Glutamatergic neuron (in vitro differentiated cells): ENCODE data around the gene EEFSEC. TPM values are rescaled to one million over a fixed set of nuclear protein-coding genes. Genes with fewer than 3 reads are reported as not detected.

ENCODE experiments used
- DNase-seq: peaks from one replicate; pipeline ENCODE4 v3.0.0; 2022
- H3K27ac Mint-ChIP-seq: one replicate; pipeline ENCODE4 v1.8.0; 2020; ENCODE audit warnings: mild to moderate bottlenecking, mixed read lengths, inconsistent platforms; ENCODE audit not compliant: unreplicated experiment
- H3K27me3 Mint-ChIP-seq: one replicate; pipeline ENCODE4 v1.8.0; 2020; ENCODE audit warnings: mild to moderate bottlenecking, moderate library complexity, mixed read lengths, inconsistent platforms; ENCODE audit not compliant: unreplicated experiment
- H3K36me3 Mint-ChIP-seq: one replicate; pipeline ENCODE4 v1.8.0; 2020; ENCODE audit warnings: mild to moderate bottlenecking, mixed read lengths, inconsistent platforms; ENCODE audit not compliant: unreplicated experiment
- H3K4me1 Mint-ChIP-seq: one replicate; pipeline ENCODE4 v1.8.0; 2020; ENCODE audit warnings: mild to moderate bottlenecking, low read depth, mixed read lengths, inconsistent platforms; ENCODE audit not compliant: unreplicated experiment
- H3K4me3 Mint-ChIP-seq: one replicate; pipeline ENCODE4 v1.8.0; 2020; ENCODE audit warnings: mild to moderate bottlenecking, mixed read lengths, inconsistent platforms; ENCODE audit not compliant: unreplicated experiment
- H3K9me3 Mint-ChIP-seq: one replicate; pipeline ENCODE4 v1.8.0; 2020; ENCODE audit warnings: mild to moderate bottlenecking, moderate library complexity, mixed read lengths, inconsistent platforms; ENCODE audit not compliant: unreplicated experiment
- CTCF ChIP-seq: fragments of 200-600 bp; sonication (generic); IDR thresholded peaks from one replicate; pipeline ENCODE4 v1.5.0; 2021; ENCODE audit not compliant: partially characterized antibody, unreplicated experiment
- total RNA-seq: library from RNA; stranded (reverse); fragmentation: NEBNext Ultra II Directional; extraction: Animal tissue kit (Norgen Biotek cat#: 25700); gene quantifications from one replicate; pipeline ENCODE4 v1.2.1, GENCODE V29; 2021; ENCODE audit not compliant: unreplicated experiment

The EEFSEC gene
- total RNA-seq, 1 donor from 2014 or later: 8.3 TPM

- no peaks in the 10 kb centered on the region for H3K9me3 Mint-ChIP-seq
- H3K4me1 Mint-ChIP-seq: peaks cover 2% of the 10 kb centered on the region
- no peak for DNase-seq
- no peaks in the 10 kb centered on the region for H3K36me3 Mint-ChIP-seq
- TF ChIP-seq CTCF: no peak
- no peak overlapping the region for H3K4me3 Mint-ChIP-seq
- H3K27ac Mint-ChIP-seq: no peak overlapping the region
- no peaks in the 10 kb centered on the region for H3K27me3 Mint-ChIP-seq
These were observed 19.9 kb downstream of the EEFSEC start for GRCh38 chr3:128173200-128173599.

GRCh38 chr3:128173849-128174248 lies 20.6 kb downstream of the EEFSEC start:
- no peaks in the 10 kb centered on the region for H3K36me3 Mint-ChIP-seq
- H3K27ac Mint-ChIP-seq: no peak overlapping the region
- H3K4me3 Mint-ChIP-seq: no peak overlapping the region
- no peaks in the 10 kb centered on the region for H3K4me1 Mint-ChIP-seq
- H3K9me3 Mint-ChIP-seq: no peaks in the 10 kb centered on the region
- H3K27me3 Mint-ChIP-seq: no peaks in the 10 kb centered on the region
- DNase-seq: no peak
- TF ChIP-seq CTCF: no peak

- no peak for DNase-seq
- Mint-ChIP-seq H3K4me1 (peaks cover 7% of the 10 kb centered on the region), H3K9me3 (peaks cover 2% of the 10 kb centered on the region), H3K36me3 (no peaks in the 10 kb centered on the region), H3K27ac (no peak overlapping the region), H3K4me3 (no peak overlapping the region), H3K27me3 (no peaks in the 10 kb centered on the region)
- TF ChIP-seq CTCF: no peak
These were observed 21.7 kb downstream of the EEFSEC start for GRCh38 chr3:128174675-128175590.

- Mint-ChIP-seq H3K27me3 (peaks cover 3% of the 10 kb centered on the region), H3K4me1 (peaks cover 7% of the 10 kb centered on the region), H3K4me3 (no peak overlapping the region), H3K27ac (no peak overlapping the region), H3K9me3 (peaks cover 2% of the 10 kb centered on the region), H3K36me3 (no peaks in the 10 kb centered on the region)
- no peak for DNase-seq
- TF ChIP-seq CTCF: no peak
These were observed 22.5 kb downstream of the EEFSEC start for GRCh38 chr3:128175768-128176167.

GRCh38 chr3:128176276-128176833 lies 23.1 kb downstream of the EEFSEC start:
- H3K4me1 Mint-ChIP-seq: peaks cover 7% of the 10 kb centered on the region
- H3K36me3 Mint-ChIP-seq: no peaks in the 10 kb centered on the region
- no peak overlapping the region for H3K4me3 Mint-ChIP-seq
- peaks cover 2% of the 10 kb centered on the region for H3K9me3 Mint-ChIP-seq
- H3K27ac Mint-ChIP-seq: no peak overlapping the region
- no peak for DNase-seq
- peaks cover 3% of the 10 kb centered on the region for H3K27me3 Mint-ChIP-seq
- no peak for TF ChIP-seq CTCF
